Liver (tissue), 9 donors: ENCODE data around the gene LRRFIP2. TPM values are rescaled to one million over a fixed set of nuclear protein-coding genes. Genes with fewer than 3 reads are reported as not detected.
A peak's percentile ranks its signal among the peaks of the same experiment; 100 is the strongest.

Experiments
- DNase-seq: peaks from one replicate; pipeline ENCODE4 v3.0.0-alpha.2; 2017; ENCODE audit warnings: low spot score
- H3K27ac ChIP-seq, 2 donors: one replicate each; pipeline ENCODE4 v1.7.0; 2013; ENCODE audit warnings: inconsistent platforms in 2 of 2, low read length in 2 of 2, control low read depth in 1 of 2, low read depth in 1 of 2, mild to moderate bottlenecking in 1 of 2
- H3K27me3 ChIP-seq, 4 donors: one replicate each; pipeline versions ENCODE4 v1.6.1 to v1.7.0; 2013; ENCODE audit warnings: low read length in 3 of 4, inconsistent platforms in 1 of 4, mild to moderate bottlenecking in 1 of 4, moderate library complexity in 1 of 4; ENCODE audit not compliant: control insufficient read depth in 4 of 4, insufficient read depth in 4 of 4
- H3K36me3 ChIP-seq, 4 donors: one replicate each; pipeline versions ENCODE4 v1.6.1 to v1.7.0; 2013; ENCODE audit warnings: low read length in 3 of 4, mild to moderate bottlenecking in 3 of 4, low read depth in 1 of 4, moderate library complexity in 1 of 4; ENCODE audit not compliant: control insufficient read depth in 4 of 4, insufficient read depth in 3 of 4
- H3K4me1 ChIP-seq, 4 donors: one replicate each; pipeline versions ENCODE4 v1.6.1 to v1.7.0; 2013; ENCODE audit warnings: low read length in 3 of 4, mild to moderate bottlenecking in 3 of 4, moderate library complexity in 1 of 4; ENCODE audit not compliant: control insufficient read depth in 4 of 4, insufficient read depth in 4 of 4
- H3K4me3 ChIP-seq, 3 donors: one replicate each; pipeline versions ENCODE4 v1.6.1 to v1.7.0; 2013; ENCODE audit warnings: low read length in 3 of 3, control low read depth in 1 of 3, low read depth in 1 of 3, mild to moderate bottlenecking in 1 of 3
- H3K9ac ChIP-seq, 2 donors: one replicate each; pipeline ENCODE4 v1.7.0; 2013; ENCODE audit warnings: low read length in 2 of 2, mild to moderate bottlenecking in 2 of 2, moderate library complexity in 2 of 2, control low read depth in 1 of 2, low read depth in 1 of 2
- H3K9me3 ChIP-seq, 4 donors: one replicate each; pipeline versions ENCODE4 v1.6.1 to v1.7.0; 2013; ENCODE audit warnings: low read length in 3 of 4; ENCODE audit not compliant: control insufficient read depth in 4 of 4
- ATF3 ChIP-seq: IDR thresholded peaks from 2 replicates; pipeline ENCODE4 v1.6.1; 2016; ENCODE audit warnings: antibody characterized with exemption
- CTCF ChIP-seq: fragments of 150-350 bp; IDR thresholded peaks from 2 replicates; pipeline ENCODE4 v1.5.1; 2017; ENCODE audit warnings: improper control_type of control experiment, low read depth, low read length; ENCODE audit not compliant: missing input control
- EGR1 ChIP-seq, 2 donors: IDR thresholded peaks; 2 replicates each; pipeline ENCODE4 v1.6.1; 2016 to 2018; ENCODE audit warnings: antibody characterized with exemption in 2 of 2, low read depth in 2 of 2
- FOXA1 ChIP-seq: IDR thresholded peaks from 2 replicates; pipeline ENCODE4 v1.6.1; 2016; ENCODE audit warnings: antibody characterized with exemption
- FOXA2 ChIP-seq: IDR thresholded peaks from 2 replicates; pipeline ENCODE4 v1.6.1; 2016; ENCODE audit warnings: antibody characterized with exemption
- GABPA ChIP-seq, 2 donors: IDR thresholded peaks in 1 of 2; conservative IDR thresholded peaks in 1 of 2; 2 replicates each; pipeline ENCODE4 v1.6.1; 2016; ENCODE audit warnings: antibody characterized with exemption in 2 of 2, mild to moderate bottlenecking in 1 of 2, moderate library complexity in 1 of 2
- HNF4A ChIP-seq, 2 donors: conservative IDR thresholded peaks; 2 replicates each; pipeline ENCODE4 v1.6.1; 2016; ENCODE audit warnings: antibody characterized with exemption in 2 of 2, mild to moderate bottlenecking in 2 of 2
- HNF4G ChIP-seq: IDR thresholded peaks from 2 replicates; pipeline ENCODE4 v1.6.1; 2016; ENCODE audit warnings: antibody characterized with exemption
- JUND ChIP-seq, 2 donors: IDR thresholded peaks; 2 replicates each; pipeline ENCODE4 v1.6.1; 2016; ENCODE audit warnings: antibody characterized with exemption in 2 of 2
- MAX ChIP-seq: IDR thresholded peaks from 2 replicates; pipeline ENCODE4 v1.6.1; 2016; ENCODE audit warnings: antibody characterized with exemption
- NR2F2 ChIP-seq: IDR thresholded peaks from 2 replicates; pipeline ENCODE4 v1.6.1; 2016; ENCODE audit warnings: antibody characterized with exemption
- RAD21 ChIP-seq, 2 donors: IDR thresholded peaks; 2 replicates each; pipeline ENCODE4 v1.6.1; 2016; ENCODE audit warnings: antibody characterized with exemption in 2 of 2, mild to moderate bottlenecking in 2 of 2
- REST ChIP-seq: IDR thresholded peaks from 2 replicates; pipeline ENCODE4 v1.6.1; 2016; ENCODE audit warnings: antibody characterized with exemption, mild to moderate bottlenecking
- RXRA ChIP-seq, 2 donors: IDR thresholded peaks; 2 replicates each; pipeline ENCODE4 v1.6.1; 2017 to 2018; ENCODE audit warnings: antibody characterized with exemption in 2 of 2, mild to moderate bottlenecking in 1 of 2
- SP1 ChIP-seq: IDR thresholded peaks from 2 replicates; pipeline ENCODE4 v1.6.1; 2018; ENCODE audit warnings: antibody characterized with exemption, mild to moderate bottlenecking
- TAF1 ChIP-seq: conservative IDR thresholded peaks from 2 replicates; pipeline ENCODE4 v1.6.1; 2016; ENCODE audit warnings: antibody characterized with exemption, mild to moderate bottlenecking
- YY1 ChIP-seq: IDR thresholded peaks from 2 replicates; pipeline ENCODE4 v1.6.1; 2016; ENCODE audit warnings: antibody characterized with exemption, mild to moderate bottlenecking
- ZBTB33 ChIP-seq: IDR thresholded peaks from 2 replicates; pipeline ENCODE4 v1.6.1; 2016; ENCODE audit warnings: antibody characterized with exemption
- WGBS: extraction: QIAGEN DNeasy Blood & Tissue Kit; methylation state at CpG from one replicate; pipeline ENCODE4 v1.1.7; 2013; 5-methylcytosine and 5-hydroxymethylcytosine counted together
- polyA plus RNA-seq, 2 donors: library from polyadenylated mRNA; stranded (reverse) in 1 of 2; unstranded in 1 of 2; fragments of 200-250 nt in 1 of 2; fragments of >200 nt in 1 of 2; fragmentation: Nextera tagmentation in 1 of 2; extraction: Ambion mirVana in 1 of 2; gene quantifications; one replicate each; pipeline versions ENCODE4 v1.2.1 to v1.2.3, GENCODE V29; 2013 to 2015
- total RNA-seq, 2 donors: library from RNA; depleted of rRNA; stranded (reverse); fragments of >200 nt; gene quantifications; one replicate each; pipeline ENCODE4 v1.2.3, GENCODE V29; 2014
- donor health status: healthy.
- donor health status: healthy.
- donor health status: healthy.
- donor health status: healthy.
- donor health status: healthy.

Gene LRRFIP2
- total and polyA plus RNA-seq, 4 donors = 22.6 to 56.9 (median 39.8) TPM

GRCh38 chr3:37138816-37139215, 35.6 kb downstream of the LRRFIP2 start:
- TF ChIP-seq RAD21 (IDR thresholded peaks at IDR 0.05) = peak in 1 of 2 donors; percentile 21
- peak; percentile 55 to 64 for TF ChIP-seq RXRA (IDR thresholded peaks at IDR 0.05)
- TF ChIP-seq GABPA (IDR thresholded peaks at IDR 0.05 in 1 of 2, conservative IDR thresholded peaks at IDR 0.05 in 1 of 2) = no peak
- TF ChIP-seq SP1 = peak; percentile 31
- TF ChIP-seq HNF4A (conservative IDR thresholded peaks at IDR 0.05) = peak; percentile 37 to 45
- no peak for TF ChIP-seq ATF3
- H3K9me3 ChIP-seq = no peaks in the 10 kb centered on the region
- no peak for DNase-seq

GRCh38 chr3:37137516-37137915, 36.9 kb downstream of the LRRFIP2 start:
- H3K27ac ChIP-seq = no peak overlapping the region
- WGBS = 68% methylated on average over 1 of the region's 1 CpG

More at GRCh38 chr3:37138816-37139215, 35.6 kb downstream of the LRRFIP2 start:
- H3K4me3 ChIP-seq = no peak overlapping the region
- peak overlapping the region in 1 of 2 donors; percentile 72 for H3K9ac ChIP-seq
- WGBS = 8% methylated on average over 2 of the region's 2 CpGs
- no peaks in the 10 kb centered on the region for H3K27me3 ChIP-seq
- no peaks in the 10 kb centered on the region for H3K36me3 ChIP-seq
- peak overlapping the region; percentile 60 to 78 for H3K27ac ChIP-seq
- H3K4me1 ChIP-seq = peaks cover 9 to 56% (median 30%) of the 10 kb centered on the region in 4 donors

More at GRCh38 chr3:37137516-37137915, 36.9 kb downstream of the LRRFIP2 start:
- TF ChIP-seq ATF3 = no peak
- no peak for TF ChIP-seq REST
- no peak for TF ChIP-seq YY1
- TF ChIP-seq RAD21 (IDR thresholded peaks at IDR 0.05) = no peak
- TF ChIP-seq FOXA2 = no peak
- TF ChIP-seq EGR1 (IDR thresholded peaks at IDR 0.05; ENCODE audit: low read depth in 2 of 2) = no peak
- no peak for TF ChIP-seq CTCF
- TF ChIP-seq HNF4A (conservative IDR thresholded peaks at IDR 0.05) = no peak
- TF ChIP-seq MAX = no peak
- TF ChIP-seq TAF1 = no peak
- TF ChIP-seq SP1 = no peak
- no peak for TF ChIP-seq JUND (IDR thresholded peaks at IDR 0.05)
- no peak for TF ChIP-seq HNF4G
- TF ChIP-seq NR2F2 = no peak
- TF ChIP-seq ZBTB33 = no peak
- TF ChIP-seq RXRA (IDR thresholded peaks at IDR 0.05) = no peak
- no peak for TF ChIP-seq GABPA (IDR thresholded peaks at IDR 0.05 in 1 of 2, conservative IDR thresholded peaks at IDR 0.05 in 1 of 2)
- TF ChIP-seq FOXA1 = no peak
- Histone ChIP-seq H3K27me3 (no peaks in the 10 kb centered on the region), H3K4me1 (peaks cover 9 to 56% (median 30%) of the 10 kb centered on the region in 4 donors), H3K9me3 (no peaks in the 10 kb centered on the region), H3K36me3 (no peaks in the 10 kb centered on the region), H3K4me3 (no peak overlapping the region), H3K9ac (no peak overlapping the region)
- no peak for DNase-seq
